WTC11 (cell line): ENCODE results near the gene UGCG. TPM values are rescaled to one million over a fixed set of nuclear protein-coding genes. Genes with fewer than 3 reads are reported as not detected.

Experiments used
- ATAC-seq: fragments of 200-7000 bp; cut with Tn5 transposase; 2 replicates; pipeline ENCODE4 v1.10.0; 2021; ENCODE audit warnings: mild to moderate bottlenecking, moderate library complexity
- CTCF ChIA-PET: fragments of 300-600 bp; sonication (Branson Sonifier 250); formaldehyde crosslinking; loops from one replicate; lab custom pipeline; 2021; ENCODE audit warnings: antibody characterized with exemption; lab: Charles Lee
- POLR2A ChIA-PET: fragments of 350-600 bp; sonication (Branson Sonifier 250); formaldehyde crosslinking; loops from one replicate; lab custom pipeline; 2021; ENCODE audit warnings: antibody characterized with exemption; lab: Charles Lee
- DNase-seq: peaks from one replicate; pipeline ENCODE4 v3.0.0; 2021; ENCODE audit warnings: low spot score
- H3K27ac Mint-ChIP-seq: 2 replicates; pipeline ENCODE4 v1.8.0; 2021; ENCODE audit warnings: mixed read lengths
- H3K27me3 Mint-ChIP-seq: 2 replicates; pipeline ENCODE4 v1.8.0; 2021; ENCODE audit warnings: low read depth, mild to moderate bottlenecking, moderate library complexity, mixed read lengths
- H3K36me3 Mint-ChIP-seq: 2 replicates; pipeline ENCODE4 v1.8.0; 2021; ENCODE audit warnings: mixed read lengths
- H3K4me1 Mint-ChIP-seq: 2 replicates; pipeline ENCODE4 v1.8.0; 2022; ENCODE audit warnings: mixed read lengths
- H3K4me3 Mint-ChIP-seq: 2 replicates; pipeline ENCODE4 v1.8.0; 2021; ENCODE audit warnings: mild to moderate bottlenecking, moderate library complexity, mixed read lengths
- H3K9me3 Mint-ChIP-seq: 2 replicates; pipeline ENCODE4 v1.8.0; 2021; ENCODE audit warnings: mixed read lengths
- CBFB ChIP-seq: sonication (generic); formaldehyde crosslinking; IDR thresholded peaks from 2 replicates; pipeline ENCODE4 v1.8.1; 2022; ENCODE audit warnings: mild to moderate bottlenecking, low read depth, missing genetic modification reagents
- ELF4 ChIP-seq: sonication (generic); formaldehyde crosslinking; IDR thresholded peaks from 2 replicates; pipeline ENCODE4 v1.8.1; 2022; ENCODE audit warnings: low read depth, mild to moderate bottlenecking, moderate library complexity, missing genetic modification reagents
- ESRRA ChIP-seq: sonication (generic); formaldehyde crosslinking; IDR thresholded peaks from 2 replicates; pipeline ENCODE4 v1.8.1; 2022; ENCODE audit warnings: mild to moderate bottlenecking, missing genetic modification reagents, borderline replicate concordance
- GABPB1 ChIP-seq: sonication (generic); formaldehyde crosslinking; IDR thresholded peaks from 2 replicates; pipeline ENCODE4 v1.8.1; 2023; ENCODE audit warnings: mild to moderate bottlenecking, missing genetic modification reagents
- GTF2I ChIP-seq: fragments of 250-450 bp; sonication (Bioruptor Pico); conservative IDR thresholded peaks from 2 replicates; pipeline ENCODE4 v1.4.0; 2021; ENCODE audit warnings: mild to moderate bottlenecking
- JUN ChIP-seq: sonication (generic); formaldehyde crosslinking; IDR thresholded peaks from 2 replicates; pipeline ENCODE4 v1.8.0; 2023; ENCODE audit warnings: mild to moderate bottlenecking, missing genetic modification reagents
- KAT7 ChIP-seq: sonication (generic); formaldehyde crosslinking; IDR thresholded peaks from 2 replicates; pipeline ENCODE4 v1.8.1; 2023; ENCODE audit warnings: missing genetic modification reagents, mild to moderate bottlenecking, borderline replicate concordance
- PRRX2 ChIP-seq: fragments of 250-450 bp; sonication (Bioruptor Pico); IDR thresholded peaks from 2 replicates; pipeline ENCODE4 v1.8.0; 2021; ENCODE audit warnings: mild to moderate bottlenecking
- RORB ChIP-seq: fragments of 250-450 bp; sonication (Bioruptor Pico); IDR thresholded peaks from 2 replicates; pipeline ENCODE4 v1.9.0; 2021; ENCODE audit warnings: mild to moderate bottlenecking
- SMAD3 ChIP-seq: sonication (generic); formaldehyde crosslinking; IDR thresholded peaks from 2 replicates; pipeline ENCODE4 v1.8.0; 2022; ENCODE audit warnings: missing genetic modification reagents, mild to moderate bottlenecking, borderline replicate concordance
- ZBTB21 ChIP-seq: sonication (generic); formaldehyde crosslinking; IDR thresholded peaks from 2 replicates; pipeline ENCODE4 v1.8.1; 2023; ENCODE audit warnings: mild to moderate bottlenecking, missing genetic modification reagents, borderline replicate concordance
- total RNA-seq: library from RNA; stranded (reverse); gene quantifications from 3 replicates; pipeline ENCODE4 v1.2.3, GENCODE V29; 2021
- TF ChIP-seq, protein P1 (sequence below): fragments of 250-450 bp; sonication (Bioruptor Pico); IDR thresholded peaks from 2 replicates; pipeline ENCODE4 v1.9.0; 2021; ENCODE audit warnings: mild to moderate bottlenecking
- TF ChIP-seq, protein P2 (sequence below): sonication (generic); formaldehyde crosslinking; conservative IDR thresholded peaks from 2 replicates; pipeline ENCODE4 v1.8.1; 2022; ENCODE audit warnings: mild to moderate bottlenecking, missing genetic modification reagents
- TF ChIP-seq, protein P3 (sequence below): sonication (generic); formaldehyde crosslinking; IDR thresholded peaks from 2 replicates; pipeline ENCODE4 v1.8.0; 2023; ENCODE audit warnings: missing genetic modification reagents
- TF ChIP-seq, protein P4 (sequence below): fragments of 250-450 bp; sonication (Bioruptor Pico); conservative IDR thresholded peaks from 2 replicates; pipeline ENCODE4 v1.9.0; 2021; ENCODE audit warnings: mild to moderate bottlenecking
- TF ChIP-seq, protein P5 (sequence below): sonication (generic); formaldehyde crosslinking; IDR thresholded peaks from 2 replicates; pipeline ENCODE4 v1.8.1; 2022; ENCODE audit warnings: low read depth, mild to moderate bottlenecking, moderate library complexity, missing genetic modification reagents, borderline replicate concordance
- TF ChIP-seq, protein P6 (sequence below): sonication (generic); formaldehyde crosslinking; IDR thresholded peaks from 2 replicates; pipeline ENCODE4 v1.8.1; 2023; ENCODE audit warnings: mild to moderate bottlenecking, missing genetic modification reagents, moderate library complexity
- TF ChIP-seq, protein P7 (sequence below): sonication (generic); formaldehyde crosslinking; IDR thresholded peaks from 2 replicates; pipeline ENCODE4 v1.8.1; 2023; ENCODE audit warnings: mild to moderate bottlenecking, missing genetic modification reagents
- TF ChIP-seq, protein P8 (sequence below): sonication (generic); formaldehyde crosslinking; IDR thresholded peaks from 2 replicates; pipeline ENCODE4 v1.8.1; 2023; ENCODE audit warnings: mild to moderate bottlenecking, missing genetic modification reagents, moderate library complexity
- TF ChIP-seq, protein P9 (sequence below): sonication (generic); formaldehyde crosslinking; IDR thresholded peaks from 2 replicates; pipeline ENCODE4 v1.8.1; 2022; ENCODE audit warnings: missing genetic modification reagents, borderline replicate concordance
- TF ChIP-seq, protein P10 (sequence below): sonication (generic); formaldehyde crosslinking; IDR thresholded peaks from 2 replicates; pipeline ENCODE4 v1.8.1; 2023; ENCODE audit warnings: mild to moderate bottlenecking, missing genetic modification reagents

The UGCG gene
- total RNA-seq, 1 experiment from 2014 or later: 37.5 TPM

DNA sequence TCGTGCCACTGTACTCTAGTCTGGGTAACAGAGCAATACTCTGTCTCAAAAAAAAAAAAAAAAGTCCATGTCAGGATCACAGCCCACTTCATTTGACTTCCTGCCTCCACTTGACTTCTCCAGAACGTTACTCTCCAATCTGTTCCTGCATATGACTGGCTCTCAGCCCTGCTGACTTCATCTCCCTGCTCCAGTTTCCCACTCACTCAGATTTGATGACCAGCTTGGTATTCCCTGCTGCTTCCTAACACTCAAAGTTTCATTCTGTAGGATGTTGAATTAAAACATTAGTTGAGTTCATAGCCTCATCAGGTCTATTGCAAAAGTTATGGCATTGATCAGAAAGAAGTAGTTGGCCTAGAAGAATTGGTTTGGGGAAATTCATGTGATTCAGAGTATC, 52.3 kb downstream of the UGCG start:
- no peaks in the 10 kb centered on the region for H3K36me3 Mint-ChIP-seq
- ChIA-PET CTCF (no interaction called here), POLR2A (no interaction called here)
- no peak overlapping the region for H3K27ac Mint-ChIP-seq
- H3K9me3 Mint-ChIP-seq: no peaks in the 10 kb centered on the region
- no peaks in the 10 kb centered on the region; the same call in 1 of the 2 replicates for H3K27me3 Mint-ChIP-seq
- TF ChIP-seq, protein P1, sequence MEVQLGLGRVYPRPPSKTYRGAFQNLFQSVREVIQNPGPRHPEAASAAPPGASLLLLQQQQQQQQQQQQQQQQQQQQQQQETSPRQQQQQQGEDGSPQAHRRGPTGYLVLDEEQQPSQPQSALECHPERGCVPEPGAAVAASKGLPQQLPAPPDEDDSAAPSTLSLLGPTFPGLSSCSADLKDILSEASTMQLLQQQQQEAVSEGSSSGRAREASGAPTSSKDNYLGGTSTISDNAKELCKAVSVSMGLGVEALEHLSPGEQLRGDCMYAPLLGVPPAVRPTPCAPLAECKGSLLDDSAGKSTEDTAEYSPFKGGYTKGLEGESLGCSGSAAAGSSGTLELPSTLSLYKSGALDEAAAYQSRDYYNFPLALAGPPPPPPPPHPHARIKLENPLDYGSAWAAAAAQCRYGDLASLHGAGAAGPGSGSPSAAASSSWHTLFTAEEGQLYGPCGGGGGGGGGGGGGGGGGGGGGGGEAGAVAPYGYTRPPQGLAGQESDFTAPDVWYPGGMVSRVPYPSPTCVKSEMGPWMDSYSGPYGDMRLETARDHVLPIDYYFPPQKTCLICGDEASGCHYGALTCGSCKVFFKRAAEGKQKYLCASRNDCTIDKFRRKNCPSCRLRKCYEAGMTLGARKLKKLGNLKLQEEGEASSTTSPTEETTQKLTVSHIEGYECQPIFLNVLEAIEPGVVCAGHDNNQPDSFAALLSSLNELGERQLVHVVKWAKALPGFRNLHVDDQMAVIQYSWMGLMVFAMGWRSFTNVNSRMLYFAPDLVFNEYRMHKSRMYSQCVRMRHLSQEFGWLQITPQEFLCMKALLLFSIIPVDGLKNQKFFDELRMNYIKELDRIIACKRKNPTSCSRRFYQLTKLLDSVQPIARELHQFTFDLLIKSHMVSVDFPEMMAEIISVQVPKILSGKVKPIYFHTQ (CRISPR knock-in tag): no peak
- TF ChIP-seq PRRX2 (CRISPR knock-in tag): no peak
- TF ChIP-seq KAT7 (CRISPR knock-in tag): no peak
- TF ChIP-seq, protein P2, sequence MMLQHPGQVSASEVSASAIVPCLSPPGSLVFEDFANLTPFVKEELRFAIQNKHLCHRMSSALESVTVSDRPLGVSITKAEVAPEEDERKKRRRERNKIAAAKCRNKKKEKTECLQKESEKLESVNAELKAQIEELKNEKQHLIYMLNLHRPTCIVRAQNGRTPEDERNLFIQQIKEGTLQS (CRISPR knock-in tag): no peak
- TF ChIP-seq, protein P3, sequence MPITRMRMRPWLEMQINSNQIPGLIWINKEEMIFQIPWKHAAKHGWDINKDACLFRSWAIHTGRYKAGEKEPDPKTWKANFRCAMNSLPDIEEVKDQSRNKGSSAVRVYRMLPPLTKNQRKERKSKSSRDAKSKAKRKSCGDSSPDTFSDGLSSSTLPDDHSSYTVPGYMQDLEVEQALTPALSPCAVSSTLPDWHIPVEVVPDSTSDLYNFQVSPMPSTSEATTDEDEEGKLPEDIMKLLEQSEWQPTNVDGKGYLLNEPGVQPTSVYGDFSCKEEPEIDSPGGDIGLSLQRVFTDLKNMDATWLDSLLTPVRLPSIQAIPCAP (CRISPR knock-in tag): no peak
- no peak for TF ChIP-seq ESRRA (CRISPR knock-in tag)
- TF ChIP-seq, protein P4, sequence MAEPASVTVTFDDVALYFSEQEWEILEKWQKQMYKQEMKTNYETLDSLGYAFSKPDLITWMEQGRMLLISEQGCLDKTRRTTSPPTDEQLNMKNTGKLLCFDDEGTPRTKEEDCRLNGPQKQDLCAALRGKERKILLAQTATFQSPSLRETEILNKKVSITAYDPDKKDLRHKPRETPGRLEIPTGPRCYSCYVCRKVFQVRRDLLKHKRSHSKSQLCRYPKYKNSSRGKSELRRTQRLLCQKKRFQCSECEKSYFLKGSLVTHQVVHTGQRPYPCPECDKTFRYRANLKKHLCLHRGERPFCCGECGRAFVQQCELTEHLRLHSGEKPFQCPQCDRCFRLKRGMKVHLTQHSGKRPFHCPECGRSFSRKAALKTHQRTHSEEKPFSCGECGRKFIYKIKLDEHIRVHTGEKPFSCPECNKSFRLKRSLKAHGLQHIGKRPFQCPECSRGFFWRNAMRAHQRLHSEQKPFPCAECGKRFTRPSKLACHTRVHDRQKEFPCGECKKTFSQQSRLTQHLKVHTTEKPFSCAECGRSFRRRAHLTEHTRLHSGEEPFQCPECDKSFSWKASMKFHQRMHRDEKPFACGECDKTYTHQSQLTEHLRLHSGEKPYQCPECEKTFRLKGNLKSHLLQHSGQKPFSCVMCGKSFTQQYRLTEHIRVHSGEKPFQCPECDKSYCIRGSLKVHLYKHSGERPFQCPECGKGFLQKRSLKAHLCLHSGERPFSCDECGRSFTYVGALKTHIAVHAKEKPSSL (CRISPR knock-in tag): no peak
- TF ChIP-seq JUN (CRISPR knock-in tag): no peak
- TF ChIP-seq, protein P5, sequence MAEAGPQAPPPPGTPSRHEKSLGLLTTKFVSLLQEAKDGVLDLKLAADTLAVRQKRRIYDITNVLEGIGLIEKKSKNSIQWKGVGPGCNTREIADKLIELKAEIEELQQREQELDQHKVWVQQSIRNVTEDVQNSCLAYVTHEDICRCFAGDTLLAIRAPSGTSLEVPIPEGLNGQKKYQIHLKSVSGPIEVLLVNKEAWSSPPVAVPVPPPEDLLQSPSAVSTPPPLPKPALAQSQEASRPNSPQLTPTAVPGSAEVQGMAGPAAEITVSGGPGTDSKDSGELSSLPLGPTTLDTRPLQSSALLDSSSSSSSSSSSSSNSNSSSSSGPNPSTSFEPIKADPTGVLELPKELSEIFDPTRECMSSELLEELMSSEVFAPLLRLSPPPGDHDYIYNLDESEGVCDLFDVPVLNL (CRISPR knock-in tag): no peak
- no peak for TF ChIP-seq RORB (CRISPR knock-in tag)
- no peak for TF ChIP-seq GTF2I (CRISPR knock-in tag)
- no peak for TF ChIP-seq SMAD3 (CRISPR knock-in tag)
- TF ChIP-seq CBFB: no peak
- ATAC-seq (no peak), DNase-seq (no peak)
- no peaks in the 10 kb centered on the region for H3K4me1 Mint-ChIP-seq
- no peak overlapping the region for H3K4me3 Mint-ChIP-seq

DNA sequence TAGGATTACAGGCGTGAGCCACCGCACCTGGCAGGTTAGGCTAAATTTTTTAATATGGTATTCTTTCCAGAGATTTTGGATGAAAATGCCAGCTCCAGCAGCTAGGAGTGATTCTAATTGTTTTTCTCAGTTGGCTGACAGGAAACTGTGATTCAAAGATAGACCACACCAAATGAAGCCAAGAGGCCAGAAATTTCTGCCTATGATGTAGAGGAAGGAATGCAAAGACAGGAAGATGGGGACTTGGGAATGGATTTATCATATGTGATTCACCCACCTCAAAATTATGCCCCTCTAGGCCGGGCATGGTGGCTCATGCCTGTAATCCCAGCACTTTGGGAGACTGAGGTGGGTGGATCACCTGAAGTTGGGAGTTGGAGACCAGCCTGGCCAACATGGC, 53.3 kb downstream of the UGCG start:
- Mint-ChIP-seq H3K9me3 (no peaks in the 10 kb centered on the region), H3K27me3 (no peaks in the 10 kb centered on the region; the same call in 1 of the 2 replicates), H3K36me3 (no peaks in the 10 kb centered on the region), H3K27ac (no peak overlapping the region), H3K4me3 (no peak overlapping the region), H3K4me1 (peaks cover 1% of the 10 kb centered on the region)
- no peak for DNase-seq
- CTCF ChIA-PET: interaction anchor here (0.6 kb wide), 1 partner anchor 125 kb away, joined by 4 read pairs; no protein-coding TSS in a partner anchor
- no peak for ATAC-seq
- POLR2A ChIA-PET: no interaction called here
- TF ChIP-seq, protein P6, sequence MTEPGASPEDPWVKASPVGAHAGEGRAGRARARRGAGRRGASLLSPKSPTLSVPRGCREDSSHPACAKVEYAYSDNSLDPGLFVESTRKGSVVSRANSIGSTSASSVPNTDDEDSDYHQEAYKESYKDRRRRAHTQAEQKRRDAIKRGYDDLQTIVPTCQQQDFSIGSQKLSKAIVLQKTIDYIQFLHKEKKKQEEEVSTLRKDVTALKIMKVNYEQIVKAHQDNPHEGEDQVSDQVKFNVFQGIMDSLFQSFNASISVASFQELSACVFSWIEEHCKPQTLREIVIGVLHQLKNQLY (CRISPR knock-in tag): no peak
- TF ChIP-seq, protein P7, sequence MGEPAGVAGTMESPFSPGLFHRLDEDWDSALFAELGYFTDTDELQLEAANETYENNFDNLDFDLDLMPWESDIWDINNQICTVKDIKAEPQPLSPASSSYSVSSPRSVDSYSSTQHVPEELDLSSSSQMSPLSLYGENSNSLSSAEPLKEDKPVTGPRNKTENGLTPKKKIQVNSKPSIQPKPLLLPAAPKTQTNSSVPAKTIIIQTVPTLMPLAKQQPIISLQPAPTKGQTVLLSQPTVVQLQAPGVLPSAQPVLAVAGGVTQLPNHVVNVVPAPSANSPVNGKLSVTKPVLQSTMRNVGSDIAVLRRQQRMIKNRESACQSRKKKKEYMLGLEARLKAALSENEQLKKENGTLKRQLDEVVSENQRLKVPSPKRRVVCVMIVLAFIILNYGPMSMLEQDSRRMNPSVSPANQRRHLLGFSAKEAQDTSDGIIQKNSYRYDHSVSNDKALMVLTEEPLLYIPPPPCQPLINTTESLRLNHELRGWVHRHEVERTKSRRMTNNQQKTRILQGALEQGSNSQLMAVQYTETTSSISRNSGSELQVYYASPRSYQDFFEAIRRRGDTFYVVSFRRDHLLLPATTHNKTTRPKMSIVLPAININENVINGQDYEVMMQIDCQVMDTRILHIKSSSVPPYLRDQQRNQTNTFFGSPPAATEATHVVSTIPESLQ (CRISPR knock-in tag): no peak
- TF ChIP-seq, protein P8, sequence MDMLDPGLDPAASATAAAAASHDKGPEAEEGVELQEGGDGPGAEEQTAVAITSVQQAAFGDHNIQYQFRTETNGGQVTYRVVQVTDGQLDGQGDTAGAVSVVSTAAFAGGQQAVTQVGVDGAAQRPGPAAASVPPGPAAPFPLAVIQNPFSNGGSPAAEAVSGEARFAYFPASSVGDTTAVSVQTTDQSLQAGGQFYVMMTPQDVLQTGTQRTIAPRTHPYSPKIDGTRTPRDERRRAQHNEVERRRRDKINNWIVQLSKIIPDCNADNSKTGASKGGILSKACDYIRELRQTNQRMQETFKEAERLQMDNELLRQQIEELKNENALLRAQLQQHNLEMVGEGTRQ: no peak
- TF ChIP-seq ZBTB21 (CRISPR knock-in tag) (no peak), ELF4 (no peak), GABPB1 (no peak)
- TF ChIP-seq, protein P9, sequence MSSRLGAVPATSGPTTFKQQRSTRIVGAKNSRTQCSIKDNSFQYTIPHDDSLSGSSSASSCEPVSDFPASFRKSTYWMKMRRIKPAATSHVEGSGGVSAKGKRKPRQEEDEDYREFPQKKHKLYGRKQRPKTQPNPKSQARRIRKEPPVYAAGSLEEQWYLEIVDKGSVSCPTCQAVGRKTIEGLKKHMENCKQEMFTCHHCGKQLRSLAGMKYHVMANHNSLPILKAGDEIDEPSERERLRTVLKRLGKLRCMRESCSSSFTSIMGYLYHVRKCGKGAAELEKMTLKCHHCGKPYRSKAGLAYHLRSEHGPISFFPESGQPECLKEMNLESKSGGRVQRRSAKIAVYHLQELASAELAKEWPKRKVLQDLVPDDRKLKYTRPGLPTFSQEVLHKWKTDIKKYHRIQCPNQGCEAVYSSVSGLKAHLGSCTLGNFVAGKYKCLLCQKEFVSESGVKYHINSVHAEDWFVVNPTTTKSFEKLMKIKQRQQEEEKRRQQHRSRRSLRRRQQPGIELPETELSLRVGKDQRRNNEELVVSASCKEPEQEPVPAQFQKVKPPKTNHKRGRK (CRISPR knock-in tag): no peak
- TF ChIP-seq, protein P10, sequence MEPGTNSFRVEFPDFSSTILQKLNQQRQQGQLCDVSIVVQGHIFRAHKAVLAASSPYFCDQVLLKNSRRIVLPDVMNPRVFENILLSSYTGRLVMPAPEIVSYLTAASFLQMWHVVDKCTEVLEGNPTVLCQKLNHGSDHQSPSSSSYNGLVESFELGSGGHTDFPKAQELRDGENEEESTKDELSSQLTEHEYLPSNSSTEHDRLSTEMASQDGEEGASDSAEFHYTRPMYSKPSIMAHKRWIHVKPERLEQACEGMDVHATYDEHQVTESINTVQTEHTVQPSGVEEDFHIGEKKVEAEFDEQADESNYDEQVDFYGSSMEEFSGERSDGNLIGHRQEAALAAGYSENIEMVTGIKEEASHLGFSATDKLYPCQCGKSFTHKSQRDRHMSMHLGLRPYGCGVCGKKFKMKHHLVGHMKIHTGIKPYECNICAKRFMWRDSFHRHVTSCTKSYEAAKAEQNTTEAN (CRISPR knock-in tag): no peak
